Inferior parietal cortex (tissue), 1 donor: ENCODE measurements around the gene ESF1.
"Not testable (repeated sequence)": the region's sequence is repeated elsewhere in the genome, so short reads cannot be mapped to it uniquely, and the experiment has no call there.

Experiments
- DNase-seq: peaks from one replicate; pipeline ENCODE4 v3.0.0-alpha.2; 2016; ENCODE audit errors: extremely low spot score

Gene ESF1

DNA sequence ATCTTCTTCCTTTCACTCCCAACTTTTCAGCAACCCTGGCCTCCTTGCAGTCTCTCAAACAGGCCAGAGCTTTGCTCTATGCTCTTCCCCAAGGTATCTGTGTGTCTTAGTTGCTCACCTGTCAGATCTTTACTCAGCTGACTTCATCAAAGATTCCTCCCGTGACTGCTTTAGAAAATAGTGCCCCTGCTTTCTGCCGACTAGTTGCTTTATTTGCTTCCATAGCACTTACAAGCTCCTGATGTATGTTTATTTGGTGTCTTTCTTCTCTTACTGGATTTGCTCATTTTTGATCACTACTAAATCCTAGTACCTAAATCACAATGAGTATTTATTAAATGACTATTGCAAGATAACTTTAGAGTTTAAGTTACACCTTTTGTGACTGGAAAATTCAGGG lies 6.0 kb upstream of the ESF1 start:
- no peak for DNase-seq

DNA sequence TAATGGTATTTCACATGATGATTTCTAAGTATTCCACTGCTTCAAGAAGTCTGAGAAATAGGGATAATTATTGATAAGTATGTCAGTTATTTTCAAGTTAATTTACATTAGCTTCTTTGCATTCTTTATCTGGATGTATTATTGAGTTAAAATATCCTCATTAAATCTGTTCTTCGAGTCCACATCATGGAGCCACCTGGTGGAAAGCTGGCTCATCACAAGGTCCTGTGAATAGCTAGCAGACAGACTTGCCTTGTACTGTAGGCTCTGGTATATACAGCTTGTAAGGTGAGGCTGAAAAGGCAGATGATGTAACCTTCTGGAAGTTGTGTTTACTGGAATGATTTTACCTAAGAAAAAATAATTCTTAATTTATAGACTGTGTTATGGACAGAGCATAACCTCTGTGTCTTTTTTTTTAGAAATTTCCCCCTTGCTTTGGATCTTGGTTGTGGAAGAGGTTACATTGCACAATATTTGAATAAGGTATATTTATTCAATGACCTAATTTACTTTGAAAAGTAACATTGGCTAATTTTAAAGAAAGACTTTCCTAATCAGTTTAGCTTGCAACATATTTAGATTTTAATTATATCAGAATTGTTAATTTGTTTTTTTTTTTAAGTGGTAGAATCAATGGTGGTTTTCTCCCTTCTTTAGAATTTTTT lies 3.6 kb upstream of the ESF1 start:
- DNase-seq, result no peak

DNA sequence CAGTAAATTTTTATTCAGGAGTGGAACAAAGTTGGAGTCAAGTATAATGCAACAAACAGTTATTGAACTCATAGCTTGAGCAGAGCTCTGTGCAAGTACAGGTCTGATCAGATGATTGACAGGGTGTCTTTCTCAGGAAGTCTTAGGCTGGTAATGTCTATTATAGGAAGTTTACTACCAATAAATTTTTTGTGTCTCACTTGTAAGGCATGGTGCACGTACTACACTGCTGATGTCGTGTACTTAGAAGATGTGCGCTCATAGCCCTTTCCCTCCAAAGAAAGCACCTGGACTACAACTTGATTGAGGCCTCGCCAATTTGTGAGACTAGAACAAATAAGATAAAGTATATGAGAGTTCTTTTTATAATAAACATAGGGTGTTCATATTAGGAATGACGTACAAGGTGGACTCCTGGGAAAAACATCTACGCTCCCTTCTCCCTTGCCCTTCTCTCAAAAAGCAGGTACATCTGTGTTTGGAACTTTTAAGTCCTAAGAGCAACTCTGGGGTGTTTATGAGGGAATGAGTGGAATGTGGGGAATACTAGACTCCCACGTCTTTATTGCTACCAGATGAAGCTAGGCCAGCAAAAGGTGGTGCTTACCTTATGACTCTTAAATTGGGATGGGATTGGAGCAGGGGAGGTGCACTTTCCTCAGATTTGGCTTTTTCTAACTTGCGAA lies 1.6 kb upstream of the ESF1 start:
- no peak for DNase-seq

DNA sequence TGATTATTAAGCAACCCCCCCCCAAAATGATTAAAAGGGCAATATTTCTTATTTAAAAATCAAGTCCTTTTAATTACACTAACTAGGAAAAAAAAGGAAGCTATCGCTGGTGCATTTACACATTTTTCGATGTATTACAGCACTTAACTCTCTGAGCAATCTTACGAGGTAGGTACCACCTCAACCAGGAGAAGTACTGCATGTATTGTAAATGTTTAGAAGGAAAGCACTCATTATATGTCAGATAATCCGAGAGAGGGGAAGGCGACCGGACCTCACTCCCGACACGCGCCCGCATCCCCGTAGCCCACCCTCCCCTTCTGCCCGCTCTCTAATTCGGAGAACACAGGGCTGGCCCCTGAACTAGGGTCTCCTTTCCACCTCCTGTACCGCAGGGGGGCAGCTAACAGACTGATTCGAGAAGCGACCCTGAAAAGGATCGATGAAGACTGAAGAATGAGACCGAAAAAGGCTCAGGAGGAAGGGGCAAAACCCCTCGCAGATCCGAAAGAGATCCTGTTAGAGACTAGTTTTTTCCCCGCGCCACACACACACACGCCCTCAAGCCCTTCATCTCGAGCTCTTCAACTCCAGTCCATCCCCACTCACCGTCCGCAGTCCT lies 337 bp downstream of the ESF1 start:
- no peak for DNase-seq

DNA sequence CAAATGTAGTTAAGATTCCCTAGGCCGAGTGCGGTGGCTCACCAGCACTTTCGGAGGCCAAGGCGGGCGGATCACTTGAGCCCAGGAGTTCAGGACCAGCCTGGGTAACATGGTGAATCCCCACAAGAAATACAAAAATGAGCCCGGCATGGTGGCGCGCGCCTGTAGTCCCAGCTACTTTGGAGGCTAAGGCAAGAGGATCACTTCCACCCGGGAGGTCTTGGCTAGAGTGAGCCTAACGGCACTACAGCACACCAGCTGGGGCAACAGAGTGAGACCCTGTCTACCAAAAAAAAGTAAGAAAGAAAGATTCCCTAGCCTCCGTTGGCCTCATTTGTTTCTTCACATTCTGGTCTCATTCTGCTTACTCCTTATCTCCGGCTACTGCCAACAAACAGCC lies 1.2 kb downstream of the ESF1 start:
- no peak for DNase-seq

DNA sequence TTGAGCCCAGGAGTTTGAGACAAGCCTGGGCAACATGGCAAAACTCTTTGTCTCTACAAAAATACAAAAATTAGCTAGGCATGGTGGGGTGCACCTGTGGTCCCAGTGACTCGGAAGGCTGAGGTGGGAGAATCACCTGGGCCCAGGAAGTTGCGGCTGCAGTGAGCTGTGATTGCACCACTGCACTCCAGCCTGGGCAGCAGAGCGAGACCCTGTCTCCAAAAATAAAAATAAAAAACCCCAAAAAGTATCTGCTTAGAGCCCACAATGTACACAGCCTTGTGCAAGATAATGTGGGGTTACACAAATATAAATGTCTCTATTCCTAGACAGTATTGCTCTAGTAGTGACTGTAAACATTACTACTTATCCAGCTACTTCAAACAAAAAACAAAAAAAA lies 5.9 kb downstream of the ESF1 start:
- DNase-seq, result no peak

DNA sequence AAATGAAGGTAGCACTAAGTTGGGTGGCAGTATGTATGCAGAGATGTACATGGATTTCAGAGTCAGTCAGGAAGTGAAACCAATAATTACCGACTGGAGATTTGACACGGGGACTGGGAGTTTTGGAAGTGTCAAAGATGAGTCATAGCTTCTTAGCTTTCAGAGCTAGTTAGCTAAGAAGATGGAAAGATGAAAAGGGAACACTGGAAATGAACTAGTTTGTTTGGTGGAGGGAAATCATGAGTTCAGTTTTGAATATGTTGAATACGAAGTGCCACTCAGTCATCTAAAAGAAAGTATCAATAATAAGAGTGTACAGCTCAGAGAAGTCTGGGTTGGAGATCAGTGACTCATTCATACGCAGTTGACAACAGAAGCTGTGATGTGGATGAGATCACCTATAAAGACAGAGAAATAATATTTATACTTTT lies 7.5 kb downstream of the ESF1 start:
- DNase-seq, result no peak

DNA sequence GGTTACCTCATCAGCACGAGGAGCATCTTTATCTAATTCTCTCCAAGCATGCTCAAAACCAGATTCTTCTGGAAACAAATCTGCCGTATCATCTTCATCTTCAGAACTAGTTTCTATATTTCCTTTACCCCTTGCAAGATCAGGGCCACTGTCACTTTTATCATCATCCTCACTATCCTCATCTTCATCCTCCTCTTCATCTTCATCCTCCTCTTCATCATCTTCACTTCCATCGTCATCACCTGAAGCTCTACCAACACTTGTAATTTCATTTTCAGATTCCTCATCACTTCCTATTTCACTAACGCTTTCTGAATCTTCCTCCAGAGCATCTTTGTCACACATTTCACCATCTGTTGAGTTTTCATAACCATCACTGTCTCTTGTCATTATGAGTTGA lies 8.9 kb downstream of the ESF1 start:
- no peak for DNase-seq

DNA sequence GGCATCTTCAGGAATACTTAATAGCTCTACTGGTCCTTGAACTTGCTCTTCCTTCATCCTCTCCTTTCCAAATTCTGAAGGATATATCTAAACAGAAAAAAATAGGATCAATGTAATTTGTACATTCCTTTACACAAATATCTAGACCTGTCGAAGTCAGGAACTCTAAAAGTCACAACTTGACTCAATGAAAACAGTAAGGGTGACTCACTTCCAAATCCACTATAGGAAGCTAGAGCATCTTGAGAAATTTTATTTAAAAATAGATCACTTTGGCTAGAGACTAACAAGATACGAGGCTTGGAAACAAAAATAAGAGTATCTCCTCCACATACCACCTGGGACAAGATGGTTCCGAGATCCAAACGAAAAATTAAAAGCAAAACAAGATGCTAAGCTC lies 12.2 kb downstream of the ESF1 start:
- no peak for DNase-seq

DNA sequence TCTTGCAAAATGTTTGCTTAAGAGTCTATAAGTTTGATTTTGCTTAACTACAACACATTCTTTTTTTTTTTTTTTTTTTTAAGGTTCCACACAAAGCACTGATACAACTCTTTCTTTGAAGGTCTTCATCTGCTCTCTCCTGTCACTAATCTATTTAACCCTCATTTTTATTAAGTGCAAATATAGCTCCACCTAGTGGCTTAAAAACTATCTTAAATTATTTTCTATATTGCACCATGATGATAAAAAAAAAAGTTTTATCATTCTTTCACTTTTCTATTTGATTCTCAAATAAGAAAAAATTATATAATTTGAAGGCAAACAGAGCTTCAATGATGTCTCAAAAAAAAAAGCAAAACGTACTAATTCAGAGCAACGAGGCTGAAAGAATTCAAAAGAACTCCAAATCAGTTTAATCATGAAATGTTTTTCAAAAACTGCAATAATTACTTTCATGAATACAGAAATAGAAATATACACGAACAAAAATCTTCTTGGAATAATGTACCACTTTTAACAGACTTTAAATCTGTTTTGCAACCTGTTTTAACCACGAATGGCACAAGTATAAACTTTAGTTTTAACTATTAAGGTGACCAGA lies 12.8 kb downstream of the ESF1 start:
- no peak for DNase-seq

DNA sequence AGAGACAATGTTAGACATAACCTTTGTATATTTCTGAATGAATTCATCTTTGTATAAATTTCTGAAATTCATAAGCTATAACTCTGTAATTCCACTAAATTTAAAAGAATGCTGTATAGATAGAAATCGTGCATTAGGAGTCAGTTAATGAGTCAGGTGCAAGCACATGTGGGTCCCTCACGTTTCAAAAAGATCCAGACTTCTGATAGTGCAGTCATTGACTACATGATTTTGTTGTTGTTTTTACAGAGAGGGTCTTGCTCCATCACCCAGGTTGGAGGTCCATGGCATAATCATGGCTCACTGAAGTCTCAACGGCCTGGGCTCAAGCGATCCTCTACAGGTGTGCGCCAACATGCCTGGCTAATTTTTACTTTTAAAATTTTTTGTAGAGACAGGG lies 14.6 kb downstream of the ESF1 start:
- no peak for DNase-seq

DNA sequence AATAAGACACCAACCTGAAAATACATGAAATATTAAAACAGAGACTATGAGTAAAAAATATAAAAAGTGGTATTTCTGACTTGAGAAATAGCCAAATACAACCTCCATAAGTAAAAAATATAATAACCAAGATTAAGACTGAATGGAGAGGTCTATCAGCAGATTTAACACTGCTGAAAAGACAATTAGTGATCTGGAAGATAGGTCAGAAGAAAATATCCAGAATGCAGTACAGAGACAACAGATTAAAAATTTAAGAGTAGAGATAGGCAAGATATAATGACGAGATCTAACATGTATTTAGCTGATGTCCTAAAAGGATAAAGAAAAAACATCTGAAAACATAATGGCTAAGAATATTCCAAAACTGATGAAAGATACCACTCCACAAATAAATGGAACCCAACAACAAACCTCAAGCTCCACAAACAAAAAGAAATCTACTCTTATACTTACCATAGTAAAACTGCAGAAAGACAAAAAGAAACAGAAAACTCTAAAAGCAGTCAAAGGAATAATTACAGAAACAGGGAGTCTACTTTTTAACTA lies 18.8 kb downstream of the ESF1 start:
- no peak for DNase-seq

DNA sequence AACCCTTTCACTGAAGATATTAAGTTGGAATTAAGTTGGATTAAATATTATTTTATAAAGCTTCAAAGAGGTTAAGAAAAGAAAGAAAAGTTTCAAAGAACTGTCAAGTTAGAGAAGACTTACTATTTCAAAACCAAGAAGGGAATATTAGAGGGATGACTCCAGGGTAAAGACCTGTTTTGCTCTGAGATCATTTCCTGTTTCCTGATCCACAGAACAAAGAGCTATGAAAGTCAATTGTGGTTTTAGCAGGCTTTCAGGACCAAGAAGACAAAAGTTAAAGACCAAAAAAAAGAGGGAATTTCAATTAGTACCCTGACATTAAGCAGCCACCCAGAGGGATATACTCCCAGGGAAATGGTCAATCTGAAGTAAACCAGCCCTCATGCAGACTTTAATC lies 19.4 kb downstream of the ESF1 start:
- DNase-seq, result no peak

DNA sequence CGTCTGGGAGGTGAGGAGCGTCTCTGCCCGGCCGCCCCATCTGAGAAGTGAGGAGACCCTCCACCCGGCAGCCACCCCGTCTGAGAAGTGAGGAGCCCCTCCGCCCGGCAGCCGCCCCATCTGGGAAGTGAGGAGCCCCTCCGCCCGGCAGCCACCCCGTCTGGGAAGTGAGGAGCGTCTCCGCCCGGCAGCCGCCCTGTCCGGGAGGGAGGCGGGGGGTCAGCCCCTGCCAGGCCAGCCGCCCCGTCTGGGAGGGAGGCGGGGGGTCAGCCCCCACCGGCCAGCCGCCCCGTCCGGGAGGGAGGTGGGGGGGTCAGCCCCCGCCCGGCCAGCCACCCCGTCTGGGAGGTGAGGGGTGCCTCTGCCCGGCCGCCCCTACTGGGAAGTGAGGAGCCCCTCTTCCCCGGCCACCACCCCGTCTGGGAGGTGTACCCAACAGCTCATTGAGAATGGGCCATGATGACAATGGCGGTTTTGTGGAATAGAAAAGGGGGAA lies 24.2 kb downstream of the ESF1 start:
- not testable (repeated sequence) for DNase-seq

DNA sequence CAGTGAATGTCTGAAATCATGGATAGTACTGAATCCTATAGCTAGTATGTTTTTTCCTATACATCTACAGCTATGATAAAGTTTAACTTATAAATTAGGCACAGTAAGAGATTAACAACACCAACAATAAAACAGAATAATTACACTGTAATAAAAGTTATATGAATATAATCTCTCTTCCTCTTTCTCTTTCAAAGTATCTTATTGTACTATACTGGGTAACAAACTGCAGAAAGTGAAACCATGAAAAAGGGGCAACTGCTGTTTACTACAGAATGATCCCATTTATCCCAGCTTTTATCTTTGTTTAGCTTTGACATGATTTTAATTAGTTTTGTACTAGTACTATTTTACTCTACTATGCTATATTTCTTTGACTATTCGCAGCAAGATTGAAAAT lies 25.8 kb downstream of the ESF1 start:
- DNase-seq, result no peak

DNA sequence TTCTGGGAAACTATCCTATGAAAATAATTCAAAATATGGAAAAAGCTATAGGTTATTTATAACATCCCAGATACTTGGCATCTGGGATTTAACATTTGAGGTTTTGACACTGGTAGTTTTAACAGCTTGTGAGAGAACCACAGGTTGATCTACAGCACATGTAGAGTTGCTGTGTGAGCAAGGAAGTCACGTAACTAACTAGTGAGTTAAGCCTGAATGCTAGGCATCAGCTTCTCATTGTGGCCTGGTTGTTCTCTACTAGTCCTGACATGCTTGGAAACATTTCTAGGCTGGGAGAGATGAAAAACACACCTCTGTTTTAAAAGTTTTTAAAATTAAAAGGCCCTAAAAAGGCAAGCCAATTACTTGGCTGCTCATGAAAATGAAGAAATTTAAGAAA lies 28.2 kb downstream of the ESF1 start:
- no peak for DNase-seq

DNA sequence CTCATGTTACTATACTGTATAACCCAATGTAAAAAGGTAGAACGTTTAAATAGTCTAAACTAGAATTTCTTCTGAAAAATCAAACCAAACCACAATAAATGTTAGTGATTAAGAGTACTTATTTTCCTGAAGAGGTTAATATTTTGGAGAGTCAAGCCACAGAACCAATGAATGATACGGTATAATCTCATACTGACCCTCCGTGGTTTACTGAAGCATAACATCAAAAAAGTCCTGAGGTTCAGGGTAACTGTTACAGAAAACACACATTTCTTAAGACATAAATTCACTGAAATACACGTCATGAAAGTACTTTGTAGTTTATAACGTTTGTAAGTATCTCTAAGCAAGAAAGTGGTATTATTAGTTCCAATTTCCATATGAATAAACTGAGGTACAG lies 28.9 kb downstream of the ESF1 start:
- DNase-seq, result no peak

DNA sequence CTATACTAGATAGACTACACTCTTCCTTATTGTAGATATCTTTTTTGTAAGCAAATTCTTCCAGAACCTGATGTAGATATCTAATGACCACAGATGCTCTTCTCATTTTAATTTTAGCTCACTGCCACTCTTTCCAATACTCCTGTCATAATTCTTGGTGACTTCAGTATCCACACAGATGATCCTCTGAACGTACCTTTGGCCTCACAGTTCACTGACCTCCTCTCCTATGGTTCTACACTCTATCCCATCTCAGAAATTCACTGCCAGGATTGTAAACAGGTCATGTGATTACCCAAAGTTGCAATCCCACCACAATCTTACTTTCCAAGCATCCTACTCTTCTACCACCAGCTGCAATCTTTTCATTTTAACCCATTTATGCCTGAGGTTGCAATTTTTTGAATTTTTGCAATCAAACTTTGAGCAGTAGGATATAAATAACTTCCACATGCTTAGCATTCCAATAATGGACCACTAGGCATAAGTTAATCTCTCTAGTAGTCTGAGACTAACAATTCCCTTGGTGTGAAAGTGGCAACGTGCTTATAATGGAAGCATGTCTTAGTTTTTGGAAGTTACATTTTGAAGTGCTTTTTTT lies 31.2 kb downstream of the ESF1 start:
- no peak for DNase-seq

DNA sequence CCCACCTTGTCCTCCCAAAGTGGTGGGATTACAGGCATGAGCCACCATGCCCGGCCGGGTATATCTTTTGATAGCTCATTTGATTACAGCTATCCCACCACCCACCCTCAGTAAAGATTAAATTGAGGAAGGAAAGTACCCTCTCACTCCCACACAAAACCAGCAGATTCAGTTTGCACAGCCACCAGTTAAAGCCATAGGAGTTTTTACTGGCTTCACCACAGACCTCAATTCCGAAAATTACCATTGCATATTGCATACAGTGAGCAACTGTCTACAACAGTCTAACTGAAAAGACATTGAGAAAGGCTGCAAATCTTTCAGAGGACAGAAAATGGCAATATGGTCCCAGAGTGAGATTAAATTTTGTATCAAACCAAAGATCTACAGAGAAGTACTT lies 34.9 kb downstream of the ESF1 start:
- no peak for DNase-seq

DNA sequence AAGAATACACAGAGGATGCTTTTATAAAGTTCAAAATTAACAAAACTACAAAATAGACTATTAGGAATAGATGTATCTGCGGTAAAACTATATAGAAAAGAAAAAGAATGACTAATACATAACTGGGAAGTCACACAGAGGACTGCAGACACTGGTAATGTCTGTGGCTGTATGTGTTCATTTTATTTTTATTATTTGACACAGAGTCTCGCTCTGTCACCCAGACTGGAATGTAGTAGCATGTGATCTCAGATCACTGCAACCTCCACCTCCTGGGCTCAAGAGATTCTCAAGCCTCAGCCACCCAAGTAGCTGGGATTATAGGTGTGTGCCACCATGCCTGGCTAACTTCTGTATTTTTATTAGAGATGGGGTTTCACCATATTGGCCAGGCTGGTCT lies 38.9 kb downstream of the ESF1 start:
- no peak for DNase-seq

DNA sequence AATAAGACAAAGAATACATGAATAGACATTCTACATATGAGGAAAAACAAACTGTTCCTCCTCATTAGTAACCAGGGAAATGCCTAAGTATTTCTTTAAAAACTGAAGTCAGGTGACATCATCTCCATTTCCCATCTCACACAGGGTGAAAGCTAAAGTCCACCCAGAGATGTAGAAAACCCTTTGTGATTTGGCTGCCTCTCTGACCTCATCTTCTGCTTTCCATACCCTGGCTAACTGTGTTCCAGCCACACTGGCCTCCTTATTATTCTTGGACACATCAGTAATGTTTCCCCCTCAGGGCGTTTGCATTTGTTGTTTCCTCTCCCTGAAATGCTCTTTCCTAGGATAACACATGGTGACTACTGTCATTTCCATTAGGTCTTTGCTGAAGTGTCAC lies 40.4 kb downstream of the ESF1 start:
- no peak for DNase-seq

DNA sequence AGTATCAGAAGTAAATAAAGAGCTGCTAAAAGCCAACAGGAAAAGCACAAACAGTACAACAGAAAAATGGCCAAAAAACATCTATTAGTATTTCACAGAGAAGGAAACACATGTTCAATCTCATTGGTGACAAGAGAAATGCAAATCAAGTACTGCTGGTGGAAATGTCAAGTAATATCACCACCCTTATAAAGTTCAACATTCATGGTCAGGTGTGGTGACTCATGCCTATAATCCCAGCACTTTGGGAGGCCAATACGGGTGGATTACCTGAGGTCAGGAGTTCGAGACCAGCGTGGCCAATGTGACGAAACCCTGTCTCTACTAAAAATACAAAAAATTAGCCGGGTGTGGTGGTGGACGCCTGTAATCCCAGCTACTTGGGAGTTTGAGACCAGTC lies 42.8 kb downstream of the ESF1 start:
- no peak for DNase-seq
